Neutrophil (primary cell): ENCODE data around the gene PAX6.

Experiments
- H3K27ac ChIP-seq: fragments of 200-600 bp; sonication (generic); 2 replicates; pipeline ENCODE4 v1.5.1; 2016; ENCODE audit warnings: mild to moderate bottlenecking, moderate library complexity
- H3K27me3 ChIP-seq: fragments of 200-600 bp; sonication (generic); 2 replicates; pipeline ENCODE4 v1.6.0; 2016; ENCODE audit warnings: mild to moderate bottlenecking
- H3K36me3 ChIP-seq: fragments of 200-600 bp; sonication (generic); 2 replicates; pipeline ENCODE4 v1.5.1; 2017
- H3K4me1 ChIP-seq, 2 experiments: fragments of 200-600 bp in 1 of 2; sonication (generic) in 1 of 2; 1 replicate in 1 of 2; 2 replicates in 1 of 2; pipeline versions ENCODE4 v1.5.1 to v1.6.1; 2013 to 2016; ENCODE audit warnings: low read depth in 1 of 2, low read length in 1 of 2, mild to moderate bottlenecking in 1 of 2, moderate library complexity in 1 of 2; ENCODE audit not compliant: control insufficient read depth in 1 of 2, insufficient read depth in 1 of 2
- H3K4me3 ChIP-seq, 2 experiments: fragments of 200-600 bp in 1 of 2; sonication (generic) in 1 of 2; 1 replicate in 1 of 2; 2 replicates in 1 of 2; pipeline ENCODE4 v1.5.1; 2013 to 2016; ENCODE audit warnings: low read depth in 1 of 2, low read length in 1 of 2, mild to moderate bottlenecking in 1 of 2, moderate library complexity in 1 of 2
- H3K9me3 ChIP-seq: fragments of 200-600 bp; sonication (generic); 2 replicates; pipeline ENCODE4 v1.5.1; 2016
- CTCF ChIP-seq: fragments of 200-600 bp; sonication (generic); IDR thresholded peaks from 2 replicates; pipeline ENCODE4 v1.5.1; 2016; ENCODE audit warnings: antibody characterized with exemption

PAX6 gene

GRCh38 chr11:31808721-31809540 is 2.2 kb downstream of the PAX6 start:
- Histone ChIP-seq H3K4me3 (no peak overlapping the region), H3K36me3 (no peaks in the 10 kb centered on the region), H3K27me3 (peaks cover 100% of the 10 kb centered on the region), H3K9me3 (no peaks in the 10 kb centered on the region), H3K4me1 (peaks cover 43 to 57% of the 10 kb centered on the region in 2 experiments), H3K27ac (no peak overlapping the region)
- no peak for TF ChIP-seq CTCF

- Histone ChIP-seq H3K9me3 (no peaks in the 10 kb centered on the region), H3K4me1 (peaks cover 38 to 48% of the 10 kb centered on the region in 2 experiments), H3K27me3 (peaks cover 100% of the 10 kb centered on the region), H3K36me3 (no peaks in the 10 kb centered on the region), H3K4me3 (no peak overlapping the region), H3K27ac (no peak overlapping the region)
- no peak for TF ChIP-seq CTCF
Measured at GRCh38 chr11:31807799-31808667, 3.1 kb downstream of the PAX6 start.

- no peak for TF ChIP-seq CTCF
- H3K9me3 ChIP-seq = no peaks in the 10 kb centered on the region
- H3K36me3 ChIP-seq = no peaks in the 10 kb centered on the region
- peaks cover 30 to 39% of the 10 kb centered on the region in 2 experiments for H3K4me1 ChIP-seq
- no peak overlapping the region for H3K27ac ChIP-seq
- H3K4me3 ChIP-seq = no peak overlapping the region
- peaks cover 100% of the 10 kb centered on the region for H3K27me3 ChIP-seq
Measured at GRCh38 chr11:31806928-31807798, 4.0 kb downstream of the PAX6 start.

GRCh38 chr11:31806186-31806927 is 4.8 kb downstream of the PAX6 start:
- H3K9me3 ChIP-seq = no peaks in the 10 kb centered on the region
- no peaks in the 10 kb centered on the region for H3K36me3 ChIP-seq
- H3K4me1 ChIP-seq = peaks cover 29 to 31% of the 10 kb centered on the region in 2 experiments
- no peak overlapping the region for H3K27ac ChIP-seq
- no peak for TF ChIP-seq CTCF
- H3K27me3 ChIP-seq = peaks cover 100% of the 10 kb centered on the region
- no peak overlapping the region for H3K4me3 ChIP-seq
